ENCODE results near the gene CAMSAP2. TPM values are rescaled to one million over a fixed set of nuclear protein-coding genes. Genes with fewer than 3 reads are reported as not detected.

Gene CAMSAP2
- total and polyA plus RNA-seq, 2 experiments from 2014 or later = 9.3 to 32.9 TPM

- Histone ChIP-seq H3K4me1 (ENCODE audit: insufficient read depth) (no peaks in the 10 kb centered on the region), H3K27me3 (no peaks in the 10 kb centered on the region), H4K20me1 (ENCODE audit: insufficient read depth, poor library complexity, severe bottlenecking) (no peaks in the 10 kb centered on the region), H3K27ac (no peak overlapping the region), H3K9me2 (replicated peaks; ENCODE audit: insufficient read depth) (no peaks in the 10 kb centered on the region), H2AFZ (no peak overlapping the region), H3K79me2 (peaks cover 9% of the 10 kb centered on the region), H3K36me3 (replicated peaks; ENCODE audit: insufficient read depth, low read depth) (no peaks in the 10 kb centered on the region), H3K4me2 (no peak overlapping the region), H3K4me3 (no peak overlapping the region), H3K9me3 (ENCODE audit: low read depth) (no peaks in the 10 kb centered on the region)
- 97% methylated on average over 2 of the region's 2 CpGs for WGBS (ENCODE audit: low lambda C conversion rate, missing lambda C conversion rate)
- TF ChIP-seq EZH2 (IDR thresholded peaks at IDR 0.05; ENCODE audit: borderline replicate concordance) (no peak), EZH2phosphoT487 (IDR thresholded peaks at IDR 0.05; ENCODE audit: low read depth, severe bottlenecking, unreplicated experiment) (no peak)
- TF ChIP-seq, protein P1, sequence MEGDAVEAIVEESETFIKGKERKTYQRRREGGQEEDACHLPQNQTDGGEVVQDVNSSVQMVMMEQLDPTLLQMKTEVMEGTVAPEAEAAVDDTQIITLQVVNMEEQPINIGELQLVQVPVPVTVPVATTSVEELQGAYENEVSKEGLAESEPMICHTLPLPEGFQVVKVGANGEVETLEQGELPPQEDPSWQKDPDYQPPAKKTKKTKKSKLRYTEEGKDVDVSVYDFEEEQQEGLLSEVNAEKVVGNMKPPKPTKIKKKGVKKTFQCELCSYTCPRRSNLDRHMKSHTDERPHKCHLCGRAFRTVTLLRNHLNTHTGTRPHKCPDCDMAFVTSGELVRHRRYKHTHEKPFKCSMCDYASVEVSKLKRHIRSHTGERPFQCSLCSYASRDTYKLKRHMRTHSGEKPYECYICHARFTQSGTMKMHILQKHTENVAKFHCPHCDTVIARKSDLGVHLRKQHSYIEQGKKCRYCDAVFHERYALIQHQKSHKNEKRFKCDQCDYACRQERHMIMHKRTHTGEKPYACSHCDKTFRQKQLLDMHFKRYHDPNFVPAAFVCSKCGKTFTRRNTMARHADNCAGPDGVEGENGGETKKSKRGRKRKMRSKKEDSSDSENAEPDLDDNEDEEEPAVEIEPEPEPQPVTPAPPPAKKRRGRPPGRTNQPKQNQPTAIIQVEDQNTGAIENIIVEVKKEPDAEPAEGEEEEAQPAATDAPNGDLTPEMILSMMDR (IDR thresholded peaks at IDR 0.05; ENCODE audit: poor library complexity) = no peak
- no peak for DNase-seq (ENCODE audit: low spot score)
Measured at GRCh38 chr1:200819726-200820125, 81.0 kb downstream of the CAMSAP2 start.

DNA sequence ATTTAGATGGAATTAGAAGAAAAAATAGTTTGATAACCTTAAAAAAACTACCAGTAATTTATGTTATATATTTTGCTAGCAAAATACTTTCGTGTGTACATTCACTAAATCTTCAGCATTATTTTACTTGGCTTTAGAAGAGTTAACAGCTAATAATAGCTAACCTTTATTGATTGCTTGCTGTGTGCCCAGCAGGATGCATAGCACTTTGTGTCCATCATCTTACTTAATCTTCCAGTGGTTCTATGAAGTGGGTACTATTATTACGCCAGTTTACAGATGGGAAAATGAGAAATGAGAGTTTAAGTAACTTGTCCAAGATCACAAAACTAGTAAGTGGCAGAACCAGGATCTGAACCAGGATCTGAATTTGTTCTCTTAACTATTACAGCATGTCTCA is 92.4 kb downstream of the CAMSAP2 start:
- Histone ChIP-seq H3K27ac (no peak overlapping the region), H3K4me3 (no peak overlapping the region), H3K27me3 (no peaks in the 10 kb centered on the region), H3K4me1 (ENCODE audit: insufficient read depth) (no peaks in the 10 kb centered on the region), H3K9me3 (ENCODE audit: low read depth) (no peaks in the 10 kb centered on the region), H2AFZ (no peak overlapping the region), H3K36me3 (replicated peaks; ENCODE audit: insufficient read depth, low read depth) (no peaks in the 10 kb centered on the region), H3K9me2 (replicated peaks; ENCODE audit: insufficient read depth) (no peaks in the 10 kb centered on the region), H4K20me1 (ENCODE audit: insufficient read depth, poor library complexity, severe bottlenecking) (no peaks in the 10 kb centered on the region), H3K79me2 (peaks cover 9% of the 10 kb centered on the region), H3K4me2 (no peak overlapping the region)
- 96% methylated on average over 2 of the region's 2 CpGs for WGBS (ENCODE audit: low lambda C conversion rate, missing lambda C conversion rate)
- DNase-seq (ENCODE audit: low spot score) = no peak
- TF ChIP-seq EZH2phosphoT487 (IDR thresholded peaks at IDR 0.05; ENCODE audit: low read depth, severe bottlenecking, unreplicated experiment) (no peak), EZH2 (IDR thresholded peaks at IDR 0.05; ENCODE audit: borderline replicate concordance) (no peak)
- TF ChIP-seq, protein P1 (IDR thresholded peaks at IDR 0.05; ENCODE audit: poor library complexity) = no peak

DNA sequence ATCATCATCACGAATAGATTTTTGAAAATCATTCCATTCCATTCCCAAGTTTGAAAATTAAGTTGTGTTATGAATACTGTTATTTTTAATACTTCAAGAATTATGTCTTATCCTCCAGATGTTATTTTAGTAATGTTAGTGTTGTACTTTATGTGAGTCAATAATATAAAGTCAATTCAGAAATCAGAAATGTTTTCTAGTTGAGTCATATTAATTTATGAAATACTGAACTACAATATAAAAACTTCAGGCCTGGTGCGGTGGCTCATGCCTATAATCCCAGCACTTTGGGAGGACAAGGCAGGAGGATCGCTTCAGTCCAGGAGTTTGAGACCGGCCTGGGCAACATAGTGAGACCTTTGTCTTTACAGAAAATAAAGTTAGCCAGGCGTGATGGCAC is 95.7 kb downstream of the CAMSAP2 start:
- TF ChIP-seq EZH2 (IDR thresholded peaks at IDR 0.05; ENCODE audit: borderline replicate concordance) (no peak), EZH2phosphoT487 (IDR thresholded peaks at IDR 0.05; ENCODE audit: low read depth, severe bottlenecking, unreplicated experiment) (no peak)
- H3K4me1 ChIP-seq (ENCODE audit: insufficient read depth) = no peaks in the 10 kb centered on the region
- H4K20me1 ChIP-seq (ENCODE audit: insufficient read depth, poor library complexity, severe bottlenecking) = no peaks in the 10 kb centered on the region
- DNase-seq (ENCODE audit: low spot score) = no peak
- H3K79me2 ChIP-seq = peaks cover 17% of the 10 kb centered on the region
- WGBS (ENCODE audit: low lambda C conversion rate, missing lambda C conversion rate) = 97% methylated on average over 5 of the region's 5 CpGs
- H3K9me2 ChIP-seq (replicated peaks; ENCODE audit: insufficient read depth) = no peaks in the 10 kb centered on the region
- no peaks in the 10 kb centered on the region for H3K27me3 ChIP-seq
- no peaks in the 10 kb centered on the region for H3K9me3 ChIP-seq (ENCODE audit: low read depth)
- no peak overlapping the region for H2AFZ ChIP-seq
- H3K4me2 ChIP-seq = no peak overlapping the region
- no peak overlapping the region for H3K27ac ChIP-seq
- no peak overlapping the region for H3K4me3 ChIP-seq
- no peaks in the 10 kb centered on the region for H3K36me3 ChIP-seq (replicated peaks; ENCODE audit: insufficient read depth, low read depth)

GRCh38 chr1:200836213-200836612 is 97.5 kb downstream of the CAMSAP2 start:
- no peak overlapping the region for H3K27ac ChIP-seq
- H3K4me1 ChIP-seq (ENCODE audit: insufficient read depth) = no peaks in the 10 kb centered on the region
- H4K20me1 ChIP-seq (ENCODE audit: insufficient read depth, poor library complexity, severe bottlenecking) = no peaks in the 10 kb centered on the region
- WGBS (ENCODE audit: low lambda C conversion rate, missing lambda C conversion rate) = 96% methylated on average over 3 of the region's 3 CpGs
- no peaks in the 10 kb centered on the region for H3K9me2 ChIP-seq (replicated peaks; ENCODE audit: insufficient read depth)
- H3K9me3 ChIP-seq (ENCODE audit: low read depth) = no peaks in the 10 kb centered on the region
- H3K79me2 ChIP-seq = peaks cover 17% of the 10 kb centered on the region
- no peak for DNase-seq (ENCODE audit: low spot score)
- H3K4me3 ChIP-seq = no peak overlapping the region
- no peak overlapping the region for H2AFZ ChIP-seq
- no peaks in the 10 kb centered on the region for H3K27me3 ChIP-seq
- no peaks in the 10 kb centered on the region for H3K36me3 ChIP-seq (replicated peaks; ENCODE audit: insufficient read depth, low read depth)
- TF ChIP-seq, protein P1 (IDR thresholded peaks at IDR 0.05; ENCODE audit: poor library complexity) = no peak
- TF ChIP-seq EZH2phosphoT487 (IDR thresholded peaks at IDR 0.05; ENCODE audit: low read depth, severe bottlenecking, unreplicated experiment) = no peak
- TF ChIP-seq EZH2 (IDR thresholded peaks at IDR 0.05; ENCODE audit: borderline replicate concordance) = no peak
- H3K4me2 ChIP-seq = no peak overlapping the region
